ENCODE data around the gene PCGF3.
"Not testable (repeated sequence)": the region's sequence is repeated elsewhere in the genome, so short reads cannot be mapped to it uniquely, and the experiment has no call there.

The PCGF3 gene

DNA sequence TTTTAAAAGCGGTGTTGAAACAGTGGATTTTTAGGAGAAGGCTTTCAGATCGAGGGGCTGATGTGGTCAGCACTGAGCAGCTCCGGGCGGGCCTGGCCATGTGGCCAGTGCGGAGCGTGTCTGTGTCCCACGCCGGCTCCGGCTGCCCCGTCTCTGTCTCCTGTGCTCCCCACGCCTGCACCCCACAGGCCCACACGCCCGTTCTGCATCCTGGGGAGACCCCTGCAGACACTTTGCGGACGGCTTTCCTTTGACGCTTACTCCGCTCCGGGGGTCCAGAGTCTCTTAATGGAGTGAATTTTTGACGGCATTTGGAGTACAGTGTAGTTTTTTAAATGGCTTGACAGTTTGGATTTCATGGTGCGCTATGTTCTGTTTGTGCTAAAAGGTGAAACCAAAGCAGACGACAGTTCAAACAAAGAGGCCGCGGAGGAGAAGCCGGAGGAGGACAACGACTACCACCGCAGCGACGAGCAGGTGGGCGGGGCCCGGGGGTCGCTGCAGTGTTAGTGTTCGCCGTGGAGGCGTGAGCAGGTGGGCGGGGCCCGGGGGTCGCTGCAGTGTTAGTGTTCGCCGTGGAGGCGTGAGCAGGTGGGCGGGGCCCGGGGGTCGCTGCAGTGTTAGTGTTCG is 38.7 kb downstream of the PCGF3 start:
- DNase-seq, result no peak

DNA sequence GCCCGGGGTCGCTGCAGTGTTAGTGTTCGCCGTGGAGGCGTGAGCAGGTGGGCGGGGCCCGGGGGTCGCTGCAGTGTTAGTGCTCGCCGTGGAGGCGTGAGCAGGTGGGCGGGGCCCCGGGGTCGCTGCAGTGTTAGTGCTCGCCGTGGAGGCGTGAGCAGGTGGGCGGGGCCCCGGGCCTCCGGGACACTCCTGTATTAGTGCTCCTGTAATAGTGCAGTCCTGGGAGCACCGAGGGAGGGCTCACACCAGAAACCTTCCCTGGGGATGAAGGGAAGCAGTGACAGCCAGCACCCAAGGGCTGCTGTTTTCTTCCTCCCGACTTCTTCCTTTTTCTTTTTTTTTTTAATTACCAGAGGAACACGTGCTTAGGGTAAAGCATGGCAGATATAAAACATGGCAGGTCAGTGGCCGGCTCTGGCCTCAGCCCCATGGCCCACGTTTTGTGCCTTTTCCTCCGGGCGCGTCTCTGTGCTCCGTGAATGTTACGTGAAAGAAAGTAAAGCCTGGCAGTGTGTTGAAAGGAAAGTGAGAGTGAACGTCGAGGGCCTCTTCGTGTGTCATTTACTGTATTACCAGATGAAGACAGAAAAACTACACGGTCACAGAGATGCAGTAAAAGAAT is 42.0 kb downstream of the PCGF3 start:
- DNase-seq, result no peak

DNA sequence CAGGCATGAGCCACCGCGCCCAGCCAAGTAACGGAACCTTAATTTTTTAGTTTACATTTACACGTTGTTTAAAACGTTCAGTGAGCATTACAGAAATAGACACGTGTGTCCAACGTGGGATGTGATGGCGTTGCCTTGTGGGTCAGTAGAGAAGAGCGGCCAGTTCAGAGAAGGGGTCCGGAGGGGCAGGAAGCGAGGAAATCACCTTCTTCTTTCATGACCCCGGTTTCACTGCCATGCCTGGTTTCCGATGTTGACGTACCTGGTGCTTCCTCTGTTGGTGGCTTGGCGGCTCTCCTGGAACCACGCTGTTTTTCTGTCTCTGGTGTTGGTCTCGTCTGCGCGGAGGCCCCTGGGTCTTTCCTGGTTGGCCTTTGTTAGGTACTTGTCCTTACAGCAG is 42.8 kb downstream of the PCGF3 start:
- DNase-seq, result no peak

DNA sequence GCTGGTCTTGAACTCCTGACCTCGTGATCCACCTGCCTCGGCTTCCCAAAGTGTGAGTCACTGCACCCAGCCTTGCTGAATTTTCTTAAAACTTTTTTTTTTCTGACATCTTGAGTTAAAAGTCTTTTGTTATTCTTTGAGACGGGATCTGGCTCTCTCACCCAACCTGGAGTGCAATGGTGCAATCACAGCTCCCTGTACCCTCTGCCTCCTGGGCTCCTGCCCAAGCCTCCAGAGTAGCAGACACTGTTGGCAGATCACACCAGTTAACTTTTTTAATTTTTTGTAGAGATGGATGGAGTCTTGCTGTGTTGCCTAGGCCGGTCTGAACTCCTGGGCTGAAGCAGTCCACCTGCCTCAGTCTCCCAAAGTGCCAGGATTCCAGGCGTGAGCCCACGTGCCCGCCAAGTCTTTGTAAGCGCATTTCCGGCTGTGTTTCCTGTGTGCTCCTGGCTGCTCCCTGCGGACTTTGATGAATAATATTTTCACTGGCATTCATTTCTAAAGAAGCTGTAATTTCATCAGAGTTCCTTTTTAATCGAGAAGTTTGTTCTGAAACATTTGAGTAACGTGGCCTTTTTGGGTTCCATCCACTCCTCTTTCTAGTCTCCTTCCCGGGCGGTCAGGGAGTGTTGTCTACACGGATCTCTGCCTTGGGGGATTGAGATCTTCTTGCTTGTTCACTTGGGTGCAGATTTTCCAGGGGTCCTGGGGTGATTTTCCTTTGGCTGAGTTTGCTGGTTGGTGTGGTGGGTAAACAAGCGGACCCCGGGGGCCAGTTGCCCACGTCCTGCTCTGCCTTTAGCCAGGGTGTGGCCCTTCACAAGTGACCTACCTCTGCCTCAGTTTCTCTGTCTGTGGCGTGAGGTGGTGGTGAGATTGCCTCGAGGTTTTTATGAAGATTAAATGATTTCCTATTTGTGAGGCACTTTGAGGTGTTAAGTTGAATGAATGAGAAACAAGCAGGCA is 44.4 kb downstream of the PCGF3 start:
- DNase-seq, result no peak

DNA sequence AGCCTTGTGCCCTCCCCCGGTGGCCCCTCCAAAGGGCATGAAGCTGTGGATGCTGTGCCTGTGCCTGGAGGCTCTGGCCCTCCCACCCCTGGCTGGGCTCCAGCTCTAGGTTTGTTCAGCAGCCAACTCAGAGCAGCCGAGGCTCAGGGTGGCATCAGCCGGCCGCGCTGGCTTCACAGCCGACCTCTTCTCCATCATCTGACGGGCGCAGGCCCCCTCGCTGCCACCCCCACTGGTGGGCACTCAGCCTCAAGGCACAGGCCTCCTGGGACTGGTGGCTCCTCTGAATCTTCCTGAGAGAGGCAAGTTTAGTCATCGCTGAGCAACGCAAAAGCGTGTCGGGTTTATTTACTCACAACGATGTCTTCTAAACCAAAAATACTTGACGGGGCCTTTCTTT is 46.0 kb downstream of the PCGF3 start:
- DNase-seq, result no peak

DNA sequence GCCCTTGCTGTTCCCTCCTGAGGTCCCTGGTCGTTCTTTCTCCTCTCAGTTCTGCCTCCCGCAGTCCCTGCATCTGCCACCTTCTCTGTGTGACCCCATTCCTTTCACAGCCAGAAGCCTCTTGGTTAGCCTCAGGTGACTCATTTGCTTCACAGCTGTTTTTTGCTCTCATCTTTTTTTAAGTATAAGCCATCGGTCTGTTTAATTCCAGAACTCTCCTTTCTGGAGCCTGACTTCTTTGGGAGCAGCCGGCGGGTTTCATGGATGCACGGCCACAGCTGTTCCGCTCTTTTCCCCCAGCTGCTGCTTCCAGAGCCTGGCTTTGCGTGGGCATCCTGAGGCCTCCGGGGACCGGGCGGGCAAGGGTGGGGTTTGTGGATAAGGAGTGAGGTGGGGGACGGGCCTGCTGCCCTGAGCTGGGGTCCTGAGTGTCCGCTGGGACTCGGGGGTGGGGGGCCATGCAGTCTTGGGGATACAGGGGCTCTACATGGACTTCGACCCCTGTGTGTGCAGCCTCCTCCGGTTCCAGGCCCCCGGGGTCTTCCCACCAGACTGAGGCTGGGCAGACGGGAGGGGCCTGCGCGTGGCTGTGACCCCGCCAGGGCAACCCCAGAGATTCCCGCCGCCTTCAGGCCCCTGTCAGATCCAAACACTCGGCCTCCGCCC is 46.7 kb downstream of the PCGF3 start:
- no peak for DNase-seq

DNA sequence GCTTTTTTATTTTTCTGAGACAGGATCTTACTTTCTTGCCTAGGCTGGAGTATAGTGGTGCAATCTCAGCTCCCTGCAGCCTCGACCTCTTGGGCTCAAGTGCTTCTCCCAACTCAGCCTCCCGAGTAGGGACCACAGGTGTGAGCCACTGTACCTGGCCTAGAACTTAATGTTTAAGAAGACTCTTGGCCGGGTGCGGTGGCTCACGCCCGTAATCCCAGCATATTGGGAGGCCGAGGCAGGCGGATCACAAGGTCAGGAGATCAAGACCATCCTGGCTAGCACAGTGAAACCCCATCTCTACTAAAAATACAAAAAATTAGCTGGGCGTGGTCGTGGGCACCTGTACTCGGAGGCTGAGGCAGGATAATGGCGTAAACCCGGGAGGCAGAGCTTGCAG is 47.6 kb downstream of the PCGF3 start:
- DNase-seq, result not testable (repeated sequence)

DNA sequence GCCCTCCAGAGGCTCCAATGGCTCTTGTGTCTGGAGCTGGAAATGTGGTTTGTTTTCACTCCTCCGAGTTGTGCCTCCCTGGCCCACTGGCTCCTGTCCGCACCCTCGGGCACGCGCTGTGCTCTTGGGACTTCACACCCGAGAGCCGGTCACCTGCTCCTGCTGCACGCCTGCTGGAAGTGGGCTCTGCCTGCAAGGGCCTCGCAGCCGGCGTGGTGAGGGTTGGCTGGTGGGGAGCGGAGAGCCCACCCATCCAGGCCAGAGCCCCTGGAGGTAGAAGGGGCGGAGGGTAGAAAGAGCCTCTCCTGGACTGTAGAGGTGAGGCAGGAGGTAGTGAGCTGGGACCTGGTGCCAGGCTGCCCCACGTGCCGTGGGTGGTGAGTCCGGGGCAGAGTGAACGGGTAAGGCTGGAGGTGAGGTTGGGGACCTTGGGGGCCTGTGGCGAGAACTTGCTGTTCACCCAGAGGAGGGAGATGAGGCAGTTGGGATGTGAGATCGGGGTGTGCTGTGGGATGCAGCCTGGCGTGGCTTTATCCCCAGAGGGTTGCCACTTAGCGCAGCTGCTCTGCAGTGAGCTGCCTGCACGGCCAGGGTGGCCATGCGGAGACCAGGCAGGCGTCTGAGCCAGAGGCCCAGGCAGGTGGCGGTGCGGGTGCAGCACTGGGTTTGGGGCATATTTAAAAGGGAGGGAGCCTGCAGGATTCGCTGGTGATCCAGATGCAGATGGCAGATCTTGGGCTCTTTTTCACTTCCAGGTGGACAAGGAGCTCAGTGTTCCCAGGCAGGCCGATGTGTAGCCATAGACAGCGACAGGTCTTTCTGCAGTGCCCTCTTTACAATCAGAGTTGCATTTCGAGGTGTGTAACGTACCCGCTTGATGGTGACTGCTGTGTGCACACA is 48.8 kb downstream of the PCGF3 start:
- no peak for DNase-seq

DNA sequence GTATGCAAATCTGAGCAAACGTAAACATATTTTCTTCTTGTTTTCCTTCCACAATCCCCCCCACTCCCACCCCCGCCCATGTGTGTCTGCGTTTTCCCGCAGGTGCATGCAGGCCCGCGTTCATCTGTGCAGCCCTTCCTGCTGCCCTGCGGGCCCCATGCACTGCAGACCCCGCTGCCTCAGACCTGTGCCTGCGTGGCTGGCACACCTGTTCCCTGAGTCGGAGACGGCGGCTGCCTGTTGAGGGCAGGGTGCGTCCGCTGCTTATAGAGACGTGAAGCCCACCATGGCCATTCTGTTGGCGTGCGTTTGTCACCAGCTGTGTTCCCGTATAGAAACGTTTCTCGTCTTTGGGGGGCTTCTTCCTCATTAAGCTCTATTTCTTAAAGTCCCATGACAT is 51.5 kb downstream of the PCGF3 start:
- DNase-seq, result no peak

DNA sequence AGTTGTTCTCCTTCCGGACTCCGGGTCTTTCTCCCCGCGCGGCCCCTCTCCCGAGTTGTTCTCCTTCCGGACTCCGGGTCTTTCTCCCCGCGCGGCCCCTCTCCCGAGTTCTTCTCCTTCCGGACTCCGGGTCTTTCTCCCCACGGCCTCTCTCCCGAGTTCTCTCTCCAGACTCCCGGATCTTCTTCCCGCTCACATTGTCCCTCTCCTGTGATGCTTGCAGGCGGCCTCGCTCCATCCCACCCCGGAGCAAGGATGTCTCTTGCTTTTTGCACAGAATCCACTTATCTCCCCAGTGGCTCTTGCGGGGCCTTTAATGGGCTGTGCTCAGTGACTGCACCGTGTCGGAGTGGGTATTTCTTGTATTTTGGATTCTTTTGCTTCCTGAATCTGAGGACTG is 54.2 kb downstream of the PCGF3 start:
- not testable (repeated sequence) for DNase-seq

DNA sequence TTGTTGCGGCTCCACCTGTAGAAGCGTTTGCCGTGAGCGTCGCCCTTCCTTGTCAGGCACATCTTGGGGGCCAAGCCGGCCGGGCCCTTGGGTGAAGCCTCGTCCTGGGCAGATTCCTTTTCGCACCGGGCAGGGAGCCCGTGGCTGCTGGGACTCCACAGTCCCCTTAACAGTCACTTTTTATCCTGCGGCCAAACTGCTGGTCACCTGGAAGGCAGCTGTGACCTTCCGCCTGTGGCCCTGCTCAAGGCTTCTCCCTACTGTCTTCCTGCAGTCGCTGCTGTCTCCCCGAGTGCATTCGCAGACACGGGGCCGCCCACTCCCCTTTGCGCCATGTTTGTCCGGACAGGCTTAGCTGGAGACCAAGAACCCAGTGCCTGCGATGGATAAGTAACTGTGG is 55.0 kb downstream of the PCGF3 start:
- no peak for DNase-seq

DNA sequence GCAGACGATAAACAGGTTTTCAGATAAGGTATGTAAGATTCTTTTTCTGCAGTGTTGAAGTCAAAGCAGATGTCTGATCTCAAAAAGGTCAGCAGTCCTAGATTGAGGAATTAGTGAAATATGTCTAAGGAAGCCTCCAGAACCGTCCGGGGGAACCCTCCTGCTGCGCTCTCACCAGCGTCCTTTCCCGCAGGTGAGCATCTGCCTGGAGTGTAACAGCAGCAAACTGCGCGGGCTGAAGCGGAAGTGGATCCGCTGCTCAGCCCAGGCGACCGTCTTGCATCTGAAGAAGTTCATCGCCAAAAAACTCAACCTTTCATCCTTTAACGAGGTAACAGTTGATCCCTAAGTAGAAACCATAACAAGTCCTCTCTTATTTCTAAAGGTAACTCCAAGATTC is 55.5 kb downstream of the PCGF3 start:
- DNase-seq, result no peak

DNA sequence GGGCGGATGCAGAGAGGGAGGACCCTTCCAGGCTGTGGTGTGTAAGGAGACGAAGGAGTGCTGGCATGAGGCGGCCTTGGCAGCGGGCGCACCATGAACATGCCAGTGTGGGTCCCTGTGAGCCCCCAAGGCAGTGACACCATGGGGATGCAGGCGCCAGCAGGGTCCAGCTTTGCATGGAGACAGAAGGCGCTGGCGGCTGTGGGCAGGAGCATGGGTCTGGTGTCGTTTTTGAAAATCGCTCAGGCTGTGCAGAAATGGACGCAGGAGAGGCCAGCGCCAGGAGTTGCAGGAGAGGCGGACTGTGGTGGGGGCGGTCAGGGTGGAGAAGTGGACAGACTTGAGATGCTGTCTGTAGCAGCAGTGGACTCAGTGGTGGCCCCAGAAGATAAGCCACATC is 56.1 kb downstream of the PCGF3 start:
- DNase-seq, result no peak

DNA sequence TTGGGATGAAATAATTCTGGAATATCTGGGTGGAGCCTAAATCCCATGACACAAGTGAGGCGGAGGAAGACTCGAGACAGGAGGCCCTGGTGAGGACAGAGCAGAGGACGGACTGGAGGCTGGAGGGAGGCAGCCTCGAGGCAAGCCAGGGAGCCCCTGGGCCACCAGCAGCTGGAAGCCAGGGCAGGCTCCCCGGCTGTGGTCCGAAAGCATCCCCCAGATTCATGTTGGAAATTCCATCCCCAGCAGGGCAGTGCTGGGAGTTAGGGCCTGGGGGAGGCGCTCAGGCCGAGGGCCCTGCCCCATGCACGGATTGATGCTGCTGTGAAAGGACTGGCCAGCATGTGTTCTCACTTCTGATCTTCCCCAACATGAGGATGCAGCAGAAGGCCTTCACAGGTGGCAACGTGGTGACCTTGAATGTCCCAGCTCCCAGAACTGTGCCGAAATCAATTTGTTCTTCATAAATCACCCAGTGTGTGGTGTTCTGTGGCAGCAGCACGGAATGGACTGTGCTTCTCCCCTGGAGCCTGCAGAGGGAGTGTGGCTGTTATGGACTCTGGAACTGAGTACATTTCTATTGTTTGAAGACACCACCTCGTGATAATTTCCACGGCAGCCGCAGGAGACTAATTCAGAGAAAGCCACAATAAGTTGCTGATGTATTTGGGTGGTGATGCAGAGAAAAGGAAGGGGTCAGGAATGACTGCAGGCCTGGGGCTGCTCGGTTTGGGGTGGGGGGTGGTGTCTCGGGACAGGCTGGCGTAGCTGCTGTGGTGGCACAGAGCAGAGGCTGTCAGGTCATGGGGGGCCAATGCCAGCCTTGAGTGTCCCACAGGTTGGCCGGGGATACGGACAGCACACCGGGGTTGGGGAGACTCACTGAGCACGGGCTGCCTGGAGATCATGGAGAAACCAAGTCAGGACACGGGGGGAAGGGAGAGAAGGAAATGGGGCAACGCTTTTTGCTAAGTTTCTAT is 56.9 kb downstream of the PCGF3 start:
- DNase-seq, result peak; percentile 6

DNA sequence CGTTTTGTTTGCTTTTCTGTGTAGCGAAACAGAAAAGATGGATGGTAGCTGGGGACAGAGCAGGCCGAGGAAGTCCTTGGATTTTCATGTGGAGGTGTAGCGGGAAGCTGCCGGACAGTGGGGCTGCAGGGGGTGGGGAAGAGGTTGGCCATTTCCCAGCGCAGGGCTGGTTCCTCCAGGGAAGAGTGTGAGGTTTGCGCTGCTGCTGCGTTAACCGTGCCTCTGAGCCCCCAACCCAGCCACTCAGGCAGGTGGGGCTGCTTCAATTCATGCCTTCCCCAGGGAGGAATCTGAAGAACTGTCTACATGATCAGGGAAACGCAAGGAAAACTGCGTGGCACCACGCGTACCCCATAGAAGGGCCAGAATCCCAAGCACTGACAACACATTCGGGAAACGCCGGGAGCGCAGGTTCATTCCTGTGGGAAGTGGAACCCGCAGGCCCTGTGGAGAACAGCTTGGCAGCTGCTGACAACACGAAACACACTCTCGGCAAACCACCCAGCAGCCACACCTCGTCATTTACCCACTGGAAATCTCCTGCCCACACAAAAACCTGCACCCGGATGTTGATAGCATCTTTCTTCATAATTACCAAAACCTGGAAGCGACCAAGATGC is 57.7 kb downstream of the PCGF3 start:
- no peak for DNase-seq

DNA sequence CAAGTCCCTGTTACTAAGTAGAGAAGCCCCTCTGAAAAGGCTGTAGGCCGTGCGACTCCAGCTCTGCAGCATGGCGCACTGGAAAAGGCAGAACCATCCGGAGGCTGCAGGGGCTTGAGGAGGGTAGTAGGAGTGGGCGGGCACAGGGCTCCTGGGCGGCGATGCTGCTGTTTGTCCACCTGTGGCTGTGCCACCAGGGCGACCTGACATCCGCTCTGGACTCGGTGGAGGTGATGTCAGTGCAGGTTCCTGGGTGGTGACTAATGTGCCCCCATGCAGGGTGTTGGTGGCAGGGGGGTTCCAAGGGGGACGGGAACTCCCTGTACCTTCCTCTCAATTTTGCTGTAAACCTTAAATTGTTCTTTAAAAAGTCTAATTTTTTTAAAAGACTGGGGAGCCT is 58.3 kb downstream of the PCGF3 start:
- no peak for DNase-seq

DNA sequence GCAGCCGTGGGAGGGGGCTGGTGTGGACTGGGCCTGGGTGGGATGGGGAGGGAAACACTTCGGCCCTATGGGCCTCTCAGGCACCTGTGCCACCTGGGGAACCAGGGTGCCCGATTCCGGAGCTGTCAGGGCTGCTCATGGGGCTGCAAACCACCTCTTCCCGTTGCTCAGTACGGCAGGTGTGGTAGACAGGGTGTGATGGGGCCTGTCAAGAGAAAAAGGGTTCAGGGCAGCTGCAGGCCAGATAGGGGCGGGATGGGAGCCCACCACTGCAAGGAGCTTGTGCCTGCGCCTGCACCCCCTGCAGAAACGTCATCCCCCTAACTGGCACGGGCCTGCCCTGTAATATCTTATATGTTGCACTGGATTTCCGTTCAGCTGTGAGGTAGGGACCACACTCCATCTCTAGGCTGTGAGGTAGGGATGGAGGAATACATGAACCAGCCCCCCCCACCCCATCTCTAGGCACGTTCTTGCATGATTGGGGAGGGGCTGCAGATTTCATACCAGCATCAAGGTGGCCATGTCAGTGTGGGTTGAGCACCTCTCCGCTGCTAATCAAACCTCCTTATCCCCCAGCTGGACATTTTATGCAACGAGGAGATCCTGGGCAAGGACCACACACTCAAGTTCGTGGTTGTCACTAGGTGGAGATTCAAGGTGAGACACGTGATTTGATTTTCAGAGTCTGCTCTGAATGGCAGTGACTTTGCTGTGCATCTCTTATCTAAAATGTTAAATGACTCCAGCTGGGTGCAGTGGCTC is 59.0 kb downstream of the PCGF3 start:
- no peak for DNase-seq

DNA sequence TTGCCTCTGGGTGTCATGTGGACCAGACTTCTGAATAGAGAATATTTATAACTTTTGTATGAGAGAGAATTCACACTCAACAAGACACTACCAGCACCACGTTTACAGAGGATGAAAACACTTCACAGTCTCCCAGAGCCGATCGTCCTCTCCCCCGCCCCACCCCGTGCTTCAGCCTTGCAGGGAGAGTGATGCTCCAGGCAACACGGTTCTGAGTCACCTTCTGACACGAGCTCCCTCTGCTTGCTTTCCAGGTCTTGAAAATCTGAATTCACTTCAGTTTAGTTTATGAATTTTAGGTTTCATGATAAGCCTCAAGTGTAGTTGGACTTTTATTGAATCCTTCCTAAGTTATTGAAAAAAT is 60.5 kb downstream of the PCGF3 start:
- no peak for DNase-seq

DNA sequence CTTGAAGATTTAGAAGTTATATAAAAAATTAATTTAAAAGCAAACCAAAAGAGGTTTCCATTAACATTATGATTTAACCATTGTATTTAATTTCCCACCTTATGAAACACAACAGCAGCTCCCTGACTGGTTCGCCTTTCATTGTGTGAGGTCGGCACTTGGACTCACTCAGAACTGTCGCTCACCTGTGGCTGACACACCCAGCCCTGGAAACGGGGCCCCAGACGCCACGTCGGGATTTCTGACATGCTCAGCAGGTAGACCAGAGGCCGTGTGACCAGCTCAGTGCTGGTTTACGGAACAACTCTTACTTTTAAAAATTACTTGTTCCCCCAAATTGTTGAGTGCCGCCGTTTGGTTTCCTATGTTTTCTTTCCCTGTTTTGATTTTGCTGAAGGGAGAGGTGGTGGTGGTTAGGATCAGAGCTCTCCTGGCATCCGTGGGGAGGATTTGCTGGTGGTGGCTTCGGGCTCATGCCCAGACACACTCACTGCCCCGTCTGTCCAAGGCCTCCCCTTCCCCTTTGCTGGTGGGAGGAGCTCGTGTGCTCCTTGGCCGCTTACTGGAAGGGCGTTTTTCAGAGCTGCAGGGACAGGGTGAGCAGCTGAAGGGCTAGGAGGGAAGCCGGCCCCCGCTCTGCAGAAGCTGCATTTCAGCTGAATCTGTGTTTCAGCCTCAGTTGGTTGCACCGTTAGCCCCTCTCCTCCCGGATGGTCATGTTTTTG is 61.1 kb downstream of the PCGF3 start:
- DNase-seq, result no peak
